ENCODE data around the gene SGMS1.

DNA sequence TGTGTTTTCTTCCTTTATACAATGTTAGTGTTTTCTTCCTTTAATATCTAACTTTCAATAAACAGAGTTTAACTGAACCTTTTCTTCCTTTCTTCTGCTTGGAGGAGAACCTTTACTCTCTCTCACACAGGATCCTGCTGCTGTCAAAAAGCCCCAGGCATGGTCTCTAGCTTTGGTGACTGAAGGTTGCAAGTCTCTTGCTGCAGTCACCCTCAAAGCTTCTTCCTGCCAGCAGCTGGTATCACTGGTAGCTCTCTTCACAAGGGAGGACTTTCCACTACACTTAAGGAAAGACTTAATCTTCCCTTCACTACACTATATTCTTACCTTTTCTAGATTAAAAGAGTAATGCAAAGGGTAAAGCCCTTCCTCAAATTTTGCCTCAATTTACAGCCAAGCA lies 153.4 kb downstream of the SGMS1 start:
- TF ChIP-seq, protein P1, sequence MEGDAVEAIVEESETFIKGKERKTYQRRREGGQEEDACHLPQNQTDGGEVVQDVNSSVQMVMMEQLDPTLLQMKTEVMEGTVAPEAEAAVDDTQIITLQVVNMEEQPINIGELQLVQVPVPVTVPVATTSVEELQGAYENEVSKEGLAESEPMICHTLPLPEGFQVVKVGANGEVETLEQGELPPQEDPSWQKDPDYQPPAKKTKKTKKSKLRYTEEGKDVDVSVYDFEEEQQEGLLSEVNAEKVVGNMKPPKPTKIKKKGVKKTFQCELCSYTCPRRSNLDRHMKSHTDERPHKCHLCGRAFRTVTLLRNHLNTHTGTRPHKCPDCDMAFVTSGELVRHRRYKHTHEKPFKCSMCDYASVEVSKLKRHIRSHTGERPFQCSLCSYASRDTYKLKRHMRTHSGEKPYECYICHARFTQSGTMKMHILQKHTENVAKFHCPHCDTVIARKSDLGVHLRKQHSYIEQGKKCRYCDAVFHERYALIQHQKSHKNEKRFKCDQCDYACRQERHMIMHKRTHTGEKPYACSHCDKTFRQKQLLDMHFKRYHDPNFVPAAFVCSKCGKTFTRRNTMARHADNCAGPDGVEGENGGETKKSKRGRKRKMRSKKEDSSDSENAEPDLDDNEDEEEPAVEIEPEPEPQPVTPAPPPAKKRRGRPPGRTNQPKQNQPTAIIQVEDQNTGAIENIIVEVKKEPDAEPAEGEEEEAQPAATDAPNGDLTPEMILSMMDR (IDR thresholded peaks at IDR 0.05) = no peak
- no peak for TF ChIP-seq POLR2A (IDR thresholded peaks at IDR 0.05)

All from vagina (tissue), 2 donors.